HG03159 (cell line): ENCODE data around the gene PSTPIP1.
"Not testable (repeated sequence)": the region's sequence is repeated elsewhere in the genome, so short reads cannot be mapped to it uniquely, and the experiment has no call there.

ENCODE experiments used
- ATAC-seq: cut with Tn5 transposase; IDR thresholded peaks from one replicate; pipeline ENCODE4 v1.9.1; 2021; ENCODE audit warnings: mild to moderate bottlenecking, moderate library complexity; ENCODE audit not compliant: unreplicated experiment

Gene PSTPIP1

DNA sequence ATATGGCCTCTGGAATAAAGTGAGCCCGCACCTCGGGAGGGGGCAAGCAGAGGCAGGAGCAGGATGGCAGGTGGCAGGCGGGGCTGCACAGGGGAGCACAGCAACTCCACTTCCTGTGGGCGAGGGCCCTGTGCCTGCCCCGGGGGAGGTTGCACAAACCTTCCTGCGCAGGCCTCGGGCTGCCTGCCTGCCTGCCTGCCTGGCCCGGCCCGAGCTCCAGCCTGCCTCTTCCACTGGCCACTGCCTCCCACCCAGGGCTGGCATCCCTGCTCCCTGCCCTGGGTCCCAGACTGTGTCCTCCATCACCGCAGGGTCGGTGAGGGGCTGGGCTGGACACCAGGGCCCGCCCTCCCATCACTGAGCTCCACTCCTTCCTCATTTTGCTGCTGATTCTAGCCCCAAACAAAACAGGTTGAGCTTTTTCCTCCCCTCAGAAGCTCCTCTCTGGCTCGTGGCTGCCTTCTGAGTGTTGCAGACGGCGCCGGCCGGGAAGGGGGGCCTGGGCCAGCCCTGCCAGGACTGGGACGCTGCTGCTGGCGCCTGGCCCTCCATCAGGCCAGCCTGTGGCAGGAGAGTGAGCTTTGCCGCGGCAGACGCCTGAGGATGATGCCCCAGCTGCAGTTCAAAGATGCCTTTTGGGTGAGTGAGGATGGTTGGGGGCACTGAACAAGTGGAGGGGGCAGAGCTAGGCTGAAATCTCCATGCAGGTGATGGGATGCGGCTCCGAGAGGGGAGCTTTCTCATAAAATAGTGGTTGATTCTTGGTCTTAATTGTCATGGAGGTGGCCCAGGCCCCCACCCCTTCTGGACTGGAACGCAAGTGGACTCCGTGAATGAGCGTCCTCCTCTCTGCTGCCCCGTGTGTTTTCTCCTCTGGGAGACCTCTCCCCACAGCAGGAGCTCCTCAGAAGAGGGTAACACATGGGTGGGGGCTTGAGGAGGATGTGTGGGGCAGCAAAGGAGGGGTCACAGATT, at the start of gene PSTPIP1:
Gene PSTPIP1 (plus strand): TSS at position 156 of the 975 bp plus-strand sequence. CDS start 448 bp downstream, at position 604.
- ATAC-seq: peak; percentile 45

- no peak for ATAC-seq
Measured at GRCh38 chr15:76945494-76946093, 49.3 kb upstream of the PSTPIP1 start.

DNA sequence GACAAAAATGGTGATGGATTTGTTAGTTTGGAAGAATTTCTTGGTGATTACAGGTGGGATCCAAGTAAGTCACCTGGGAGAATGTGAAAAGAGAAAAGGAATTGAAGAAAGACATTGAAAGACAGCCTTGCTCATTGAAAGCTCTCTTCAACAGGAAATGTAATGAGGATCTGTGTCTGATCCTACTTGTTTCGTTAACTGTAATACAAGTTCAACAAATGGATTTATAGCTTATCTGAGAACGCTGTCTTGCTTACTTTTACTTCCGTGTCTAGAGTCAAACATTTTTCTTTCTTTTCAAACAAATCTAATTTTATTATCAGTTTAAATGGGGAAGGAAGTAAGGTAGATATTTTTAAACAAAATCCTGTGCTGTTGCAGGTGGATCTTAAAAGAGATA, 47.5 kb upstream of the PSTPIP1 start:
- no peak for ATAC-seq

- no peak for ATAC-seq
Measured at GRCh38 chr15:76951220-76951619, 43.7 kb upstream of the PSTPIP1 start.

DNA sequence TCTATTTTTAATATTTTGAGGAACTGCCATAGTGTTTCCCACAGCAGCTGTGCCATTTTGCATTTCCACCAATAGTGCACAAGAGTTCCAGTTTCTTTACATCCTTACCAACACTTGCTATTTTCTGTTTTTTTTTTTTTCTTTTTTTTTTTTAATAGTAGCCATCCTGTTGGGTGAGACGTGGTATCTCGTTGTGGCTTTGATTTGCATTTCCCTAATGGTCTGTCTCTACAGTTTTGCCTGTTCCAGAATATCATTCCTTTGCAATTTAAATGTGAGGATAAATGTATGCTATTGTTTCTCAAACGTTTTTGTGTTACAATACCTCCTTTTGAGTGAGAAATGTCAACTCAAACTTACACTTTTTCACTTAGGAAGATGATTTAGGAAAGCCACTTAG, 41.0 kb upstream of the PSTPIP1 start:
- no peak for ATAC-seq

- no peak for ATAC-seq
Measured at GRCh38 chr15:76954744-76955143, 40.2 kb upstream of the PSTPIP1 start.

DNA sequence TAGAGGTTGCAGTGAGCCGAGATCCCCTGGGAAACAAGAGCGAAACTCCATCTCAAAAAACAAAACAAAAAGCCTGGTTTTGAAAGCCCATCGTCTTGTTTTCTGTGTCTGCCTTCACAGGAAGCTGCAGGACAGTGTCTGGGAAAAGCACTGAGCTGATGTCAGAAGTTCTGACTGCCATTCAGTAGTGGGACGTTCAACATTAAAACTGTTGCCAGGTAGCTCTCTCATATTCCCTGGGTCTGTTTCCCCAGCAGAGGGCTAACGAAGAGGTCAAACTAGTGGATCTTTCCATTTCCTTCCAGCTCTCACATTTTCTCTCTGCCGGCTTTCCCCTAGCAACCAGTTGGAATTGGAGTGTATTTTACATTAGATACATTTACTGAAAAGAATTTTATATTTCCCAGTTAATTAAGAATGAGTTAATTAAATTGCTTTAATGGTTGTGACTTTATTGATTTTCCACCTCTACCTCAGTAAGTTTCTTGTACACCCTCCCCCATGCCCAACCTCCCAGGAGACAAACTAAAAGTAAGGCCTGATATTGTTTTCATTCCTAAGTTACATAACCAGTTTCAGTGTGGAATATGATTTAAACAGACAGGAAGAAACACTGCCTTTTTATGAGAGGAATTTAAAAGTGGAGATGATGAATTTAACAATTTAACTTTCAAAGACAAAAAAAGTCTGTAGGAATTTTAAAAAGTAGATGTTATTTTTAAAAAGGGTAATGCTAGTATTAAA, 33.5 kb upstream of the PSTPIP1 start:
- no peak for ATAC-seq

- ATAC-seq: no peak
Measured at GRCh38 chr15:76962337-76963013, 32.5 kb upstream of the PSTPIP1 start.

DNA sequence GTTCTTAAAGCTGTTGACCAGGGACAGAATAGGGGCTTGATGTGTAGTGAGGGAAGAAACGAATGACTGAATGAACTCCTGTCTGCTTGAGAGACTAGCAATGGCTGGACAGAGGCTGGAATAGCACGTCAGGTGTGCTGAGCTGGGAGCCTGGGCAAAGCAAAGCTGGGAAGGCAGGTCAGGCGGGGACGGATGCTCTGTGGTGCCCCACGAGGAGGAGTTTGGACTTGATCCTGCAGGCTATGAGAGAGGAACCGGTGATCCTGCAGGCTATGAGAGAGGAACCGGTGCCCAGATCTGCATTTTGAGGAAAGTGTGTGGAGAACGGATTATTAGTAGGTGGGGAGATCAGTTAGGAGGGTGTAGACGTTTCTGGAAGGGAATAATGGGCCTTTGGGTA, 31.3 kb upstream of the PSTPIP1 start:
- ATAC-seq: no peak

DNA sequence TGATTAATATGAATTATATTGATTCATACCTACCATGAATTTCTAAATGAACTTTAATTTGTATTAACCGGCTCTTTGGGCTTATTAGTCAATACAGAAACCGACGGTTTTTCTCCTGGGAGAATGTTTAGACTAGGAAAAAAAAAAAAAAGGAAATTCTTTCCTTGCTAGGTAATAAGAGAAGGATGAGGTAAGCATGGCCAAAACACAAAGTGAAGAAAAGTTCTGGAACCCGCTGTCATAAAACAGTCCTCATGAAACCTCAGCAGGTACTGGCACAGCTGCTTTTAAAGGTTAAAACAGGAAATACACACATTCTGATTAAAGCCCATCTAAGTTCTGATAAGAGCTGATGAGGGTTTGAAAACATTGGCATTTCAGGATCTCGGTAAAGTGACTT, 30.8 kb upstream of the PSTPIP1 start:
- ATAC-seq: no peak

DNA sequence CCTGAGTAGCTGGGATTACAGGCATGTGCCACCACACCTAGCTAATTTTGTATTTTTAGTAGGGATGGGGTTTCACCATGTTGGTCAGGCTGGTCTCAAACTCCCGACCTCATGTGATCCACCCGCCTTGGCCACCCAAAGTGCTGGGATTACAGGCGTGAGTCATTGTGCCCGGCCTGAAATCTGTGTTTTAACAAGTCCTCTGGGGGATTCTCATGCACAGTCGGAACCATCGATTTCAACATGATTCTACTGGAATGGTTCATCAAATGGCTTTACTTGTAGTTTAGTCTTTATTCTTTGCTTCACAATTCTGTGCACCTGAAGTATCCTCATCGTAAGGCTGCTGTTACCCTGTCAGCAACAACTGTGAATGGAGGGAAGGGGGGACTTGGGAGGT, 28.9 kb upstream of the PSTPIP1 start:
- ATAC-seq: not testable (repeated sequence)

- ATAC-seq: no peak
Measured at GRCh38 chr15:76967067-76967466, 27.9 kb upstream of the PSTPIP1 start.

- ATAC-seq: no peak
Measured at GRCh38 chr15:76968306-76968705, 26.6 kb upstream of the PSTPIP1 start.

GRCh38 chr15:76972389-76973361, 22.3 kb upstream of the PSTPIP1 start:
- no peak for ATAC-seq

DNA sequence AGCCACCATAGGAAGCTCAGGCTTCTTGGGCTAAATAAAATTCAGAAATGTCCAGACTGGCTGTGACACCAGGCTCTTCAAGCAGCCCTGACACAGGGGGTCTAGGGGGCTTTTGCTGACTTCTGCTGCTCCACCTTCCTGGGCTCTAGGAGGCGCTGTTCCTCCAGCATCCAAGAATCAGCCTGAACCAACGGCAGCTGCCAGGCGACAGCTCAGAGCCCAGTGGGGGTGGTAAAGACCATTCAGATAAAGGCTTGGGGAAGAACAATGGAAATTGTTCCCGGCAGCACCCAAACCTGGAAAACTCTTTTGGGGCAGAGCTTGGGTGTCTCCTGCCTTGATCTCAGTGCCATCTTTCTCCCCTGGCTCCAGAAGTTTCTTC, 21.6 kb upstream of the PSTPIP1 start:
- no peak for ATAC-seq

- ATAC-seq: no peak
Measured at GRCh38 chr15:76973906-76974305, 21.0 kb upstream of the PSTPIP1 start.

GRCh38 chr15:76974456-76975036, 20.4 kb upstream of the PSTPIP1 start:
- no peak for ATAC-seq

GRCh38 chr15:76976141-76976540, 18.8 kb upstream of the PSTPIP1 start:
- ATAC-seq: no peak

DNA sequence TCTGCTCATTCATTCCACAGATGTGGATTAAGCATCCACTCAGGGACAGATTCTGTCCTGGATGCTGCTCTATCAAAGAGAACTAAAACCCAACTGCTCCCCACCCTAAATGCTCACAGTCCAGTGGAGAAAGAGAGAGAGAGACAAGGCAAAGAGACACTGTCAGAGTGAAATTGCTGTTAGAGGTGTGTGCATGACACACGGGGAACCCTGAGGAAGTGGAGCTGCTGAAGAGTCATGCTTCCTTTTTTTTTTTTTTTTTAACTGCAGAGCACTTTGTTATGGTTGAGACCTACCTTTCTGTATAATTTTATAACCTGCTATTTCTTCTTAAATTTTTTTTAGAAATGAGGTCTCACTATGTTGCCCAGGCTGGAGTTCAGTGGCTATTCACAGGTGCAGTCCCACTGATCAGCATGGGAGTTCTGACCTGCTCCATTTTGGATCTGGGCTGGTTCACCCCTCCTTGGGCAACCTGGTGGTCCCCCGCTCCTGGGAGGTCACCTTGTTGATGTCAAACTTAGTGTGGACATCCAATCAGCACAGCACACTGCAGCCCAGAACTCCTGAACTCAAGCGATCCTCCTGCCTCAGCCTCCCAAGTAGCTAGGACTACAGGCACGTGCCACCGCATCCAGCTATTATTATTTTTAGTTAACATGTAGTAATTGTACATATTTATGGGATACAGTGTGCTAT, 18.2 kb upstream of the PSTPIP1 start:
- ATAC-seq: no peak
